Glomerular endothelial cell (primary cell): ENCODE results near the gene CIB1. TPM values are rescaled to one million over a fixed set of nuclear protein-coding genes. Genes with fewer than 3 reads are reported as not detected.
"Not testable (repeated sequence)": the region's sequence is repeated elsewhere in the genome, so short reads cannot be mapped to it uniquely, and the experiment has no call there.

Experiments used
- DNase-seq: peaks from one replicate; pipeline ENCODE4 v3.0.0-alpha.2; 2011; ENCODE audit warnings: low read depth, low spot score; ENCODE audit errors: extremely low read depth
- total RNA-seq: library from RNA; depleted of rRNA; stranded (reverse); fragments of >200 nt; gene quantifications from 2 replicates; pipeline ENCODE4 v1.2.3, GENCODE V29; 2015

The CIB1 gene
- total RNA-seq = 36.3 and 44.9 TPM in 2 replicates

DNA sequence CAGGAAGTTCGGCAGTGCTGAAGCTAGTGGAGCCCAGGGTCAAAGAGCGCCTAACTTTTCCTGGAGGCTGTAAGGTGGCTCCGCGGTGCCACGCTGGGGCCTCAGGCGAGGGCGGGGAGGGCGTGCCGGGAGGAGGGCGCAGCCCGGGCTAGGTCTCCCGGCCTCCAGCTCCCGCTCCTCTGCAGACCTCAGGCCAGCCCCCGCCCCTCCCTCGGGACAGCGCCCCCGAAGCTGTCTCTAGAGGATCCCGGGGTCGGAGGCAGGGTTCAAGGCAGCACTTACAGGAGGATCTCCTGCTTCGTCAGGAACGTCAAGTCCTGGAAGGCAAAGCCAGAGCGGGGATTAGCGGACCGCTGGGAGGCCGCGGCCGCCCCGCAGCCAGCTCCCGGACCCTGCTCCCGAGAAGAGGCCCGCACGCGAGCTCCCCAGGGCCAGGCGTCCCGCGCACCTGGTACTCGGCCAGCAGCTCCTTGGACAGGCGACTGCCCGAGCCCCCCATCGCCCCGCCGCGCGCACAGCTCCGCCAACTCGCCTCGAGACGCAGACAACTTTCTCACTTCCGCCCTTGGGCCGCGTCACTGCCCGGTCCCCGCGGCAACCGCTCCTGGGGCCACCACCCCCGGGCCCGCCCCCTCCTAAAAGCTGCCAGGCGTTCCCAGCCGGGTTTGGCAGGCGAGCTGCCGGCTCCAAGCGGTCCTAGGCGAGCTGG is at the start of gene CIB1:
TSS of gene CIB1 (minus strand) at position 555 of the 709 bp plus-strand sequence. CDS start at position 499, 56 bp downstream.
- peak; percentile 58 for DNase-seq

DNA sequence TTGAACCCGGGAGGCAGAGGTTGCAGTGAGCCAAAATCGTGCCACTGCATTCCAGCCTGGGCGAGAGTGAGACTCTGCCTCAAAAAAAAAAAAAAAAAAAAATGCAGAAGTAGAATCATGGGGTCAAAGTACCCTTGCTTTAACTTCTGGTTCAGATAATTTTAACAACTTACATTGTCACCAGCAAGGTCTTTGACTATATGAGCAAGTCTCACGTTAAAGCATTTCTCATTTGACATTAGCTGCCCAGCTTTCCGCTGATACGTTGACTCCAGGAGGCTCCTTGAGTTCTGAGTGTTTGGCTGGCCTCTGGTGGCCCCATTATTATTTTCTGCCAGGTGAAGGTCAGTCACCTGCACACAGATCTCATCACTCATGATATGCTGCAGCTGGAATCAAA is 47.9 kb upstream of the CIB1 start:
- not testable (repeated sequence) for DNase-seq

DNA sequence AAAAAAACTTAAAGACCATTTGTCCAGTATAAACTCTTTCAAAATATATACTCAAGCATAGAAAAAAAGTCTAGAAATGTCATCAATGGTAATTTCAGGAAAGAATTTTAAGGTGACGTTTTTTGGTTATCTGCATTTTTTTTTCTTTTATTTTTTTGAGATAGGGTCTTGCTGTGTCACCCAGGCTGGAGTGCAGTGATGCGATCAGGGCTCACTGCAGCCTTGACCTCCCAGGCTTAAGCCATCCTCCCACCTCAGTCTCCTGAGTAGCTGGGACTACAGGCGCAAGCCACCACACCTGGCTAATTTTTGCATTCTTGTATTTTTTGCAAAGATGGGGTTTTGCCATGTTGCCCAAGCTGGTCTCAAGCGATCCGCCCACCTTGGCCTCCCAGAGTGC is 47.0 kb upstream of the CIB1 start:
- DNase-seq = not testable (repeated sequence)

DNA sequence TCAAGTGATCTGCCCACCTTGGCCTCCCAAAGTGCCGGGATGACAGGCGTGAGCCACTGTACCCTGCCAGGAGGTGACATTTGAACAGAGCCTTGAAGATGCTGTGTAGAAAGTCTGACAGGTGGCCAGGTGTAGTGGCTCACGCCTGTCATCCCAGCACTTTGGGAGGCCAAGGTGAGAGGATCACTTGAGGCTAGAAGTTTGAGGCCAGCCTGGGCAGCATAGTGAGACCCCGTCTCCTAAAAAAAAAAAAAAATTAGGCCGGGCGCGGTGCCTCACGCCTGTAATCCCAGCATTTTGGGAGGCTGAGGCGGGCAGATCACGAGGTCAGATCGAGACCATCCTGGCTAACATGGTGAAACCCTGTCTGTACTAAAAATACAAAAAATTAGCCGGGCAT is 44.7 kb upstream of the CIB1 start:
- not testable (repeated sequence) for DNase-seq

DNA sequence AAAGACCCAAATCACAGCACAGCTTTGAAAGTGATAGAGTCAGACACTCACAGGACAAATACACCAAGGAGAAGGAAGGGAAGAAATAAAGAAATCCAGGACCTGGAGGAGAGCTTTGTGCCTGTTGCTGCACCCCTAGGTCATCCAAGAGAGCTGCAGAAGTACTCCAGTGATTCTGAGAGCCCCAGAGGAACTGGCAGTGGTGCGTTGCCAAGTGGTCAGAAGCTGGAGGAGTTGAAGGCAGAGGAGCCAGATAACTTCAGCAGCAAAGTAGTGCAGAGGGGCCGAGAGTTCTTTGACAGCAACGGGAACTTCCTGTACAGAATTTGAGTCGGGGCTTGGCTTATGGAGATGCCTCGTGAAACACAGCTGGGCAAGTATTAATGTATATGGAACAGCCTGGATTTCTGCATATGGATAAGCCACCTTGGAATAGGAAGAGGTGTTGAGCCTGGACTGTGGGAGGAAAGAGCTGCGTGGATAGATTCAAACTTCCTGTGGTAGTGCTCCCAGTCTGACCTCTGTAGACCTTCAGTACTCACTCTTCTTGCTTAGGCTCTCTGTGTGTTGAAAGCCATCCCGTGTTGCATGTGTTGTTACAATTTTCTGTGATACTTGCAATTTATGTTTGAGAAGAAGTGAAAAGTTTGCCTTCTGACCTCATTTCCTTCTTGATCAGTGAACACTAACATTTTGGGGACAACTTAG is 37.9 kb upstream of the CIB1 start:
- no peak for DNase-seq

DNA sequence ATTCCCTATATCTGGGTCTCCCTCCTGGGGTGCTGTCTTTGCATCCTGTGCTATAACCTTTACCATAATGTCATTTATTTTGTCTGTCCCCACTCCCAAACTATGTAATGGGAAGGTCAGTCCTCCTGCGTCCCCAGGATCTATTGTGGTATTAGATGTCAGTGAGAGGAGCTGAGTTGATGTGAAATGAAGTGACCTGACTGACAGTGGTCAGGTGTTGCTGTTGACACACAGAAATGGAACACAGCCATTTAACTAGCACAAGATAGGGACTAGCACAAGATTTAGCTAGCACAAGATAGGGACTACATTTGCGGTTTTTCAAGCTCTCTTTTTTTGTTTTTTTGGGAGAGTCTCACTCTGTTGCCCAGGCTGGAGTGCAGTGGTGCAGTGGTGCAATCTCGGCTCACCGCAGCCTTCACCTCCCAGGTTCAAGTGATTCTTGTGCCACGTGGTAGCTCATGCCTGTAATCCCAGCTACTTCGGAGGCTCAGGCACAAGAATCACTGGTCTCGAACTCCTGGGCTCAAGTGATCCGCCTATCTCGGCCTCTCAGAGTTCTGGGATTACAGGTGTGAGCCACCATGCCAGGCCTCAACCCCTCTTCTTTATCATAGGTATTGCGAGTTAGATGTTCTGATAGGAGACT is 36.9 kb upstream of the CIB1 start:
- DNase-seq = no peak

DNA sequence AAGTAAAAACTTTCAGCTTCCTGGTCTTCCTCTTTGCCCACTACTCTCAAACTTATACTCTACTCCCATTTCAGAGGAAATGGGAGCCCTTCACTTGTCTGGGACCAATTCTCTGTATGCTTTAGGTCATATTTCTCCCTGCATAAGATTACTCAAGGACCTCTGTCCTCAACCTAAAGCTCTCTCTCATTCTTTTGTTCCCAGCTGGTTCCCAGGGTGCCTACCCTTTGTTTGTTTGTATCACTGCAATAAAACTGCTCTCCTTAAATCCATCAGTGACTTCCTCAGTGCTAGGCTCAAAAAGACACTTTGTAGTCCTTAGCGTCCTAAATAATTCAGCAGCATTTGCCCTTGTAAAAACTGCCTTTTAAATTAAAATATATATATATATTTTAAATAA is 34.7 kb upstream of the CIB1 start:
- DNase-seq = no peak

DNA sequence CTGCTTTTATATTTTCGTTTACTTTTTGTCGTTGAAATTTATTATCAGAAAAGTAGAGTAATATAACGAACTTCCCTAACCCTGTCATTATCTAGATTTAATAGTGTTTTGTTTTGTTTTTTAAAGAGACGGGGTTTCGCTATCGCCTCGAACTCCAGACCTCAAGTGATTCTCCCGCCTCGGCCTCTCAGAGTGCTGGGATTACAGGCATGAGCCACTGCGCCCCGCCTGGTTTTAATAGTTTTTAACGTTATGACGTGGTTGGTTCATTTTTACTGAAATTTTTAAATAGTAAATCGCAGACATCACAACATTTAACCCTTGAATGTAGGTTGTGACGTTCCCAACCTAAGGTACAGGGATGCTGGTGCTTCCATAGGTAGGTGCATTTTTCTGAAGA is 32.7 kb upstream of the CIB1 start:
- no peak for DNase-seq

DNA sequence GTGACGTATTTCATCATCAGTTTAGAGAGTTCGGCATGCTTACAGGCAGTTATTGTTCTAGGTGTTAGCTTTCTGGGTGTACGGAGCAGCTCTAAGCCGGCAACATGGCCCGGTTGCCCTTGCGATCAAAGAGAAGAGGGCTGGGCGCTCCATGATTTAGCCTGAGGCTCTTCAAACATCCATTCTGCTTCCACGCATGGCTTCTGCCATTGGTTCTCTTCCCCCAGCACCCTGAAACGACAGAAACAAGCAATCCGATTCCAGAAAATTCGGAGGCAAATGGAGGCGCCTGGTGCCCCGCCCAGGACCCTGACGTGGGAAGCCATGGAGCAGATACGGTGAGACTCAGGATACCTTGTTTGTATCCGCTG is 32.3 kb upstream of the CIB1 start:
- no peak for DNase-seq

DNA sequence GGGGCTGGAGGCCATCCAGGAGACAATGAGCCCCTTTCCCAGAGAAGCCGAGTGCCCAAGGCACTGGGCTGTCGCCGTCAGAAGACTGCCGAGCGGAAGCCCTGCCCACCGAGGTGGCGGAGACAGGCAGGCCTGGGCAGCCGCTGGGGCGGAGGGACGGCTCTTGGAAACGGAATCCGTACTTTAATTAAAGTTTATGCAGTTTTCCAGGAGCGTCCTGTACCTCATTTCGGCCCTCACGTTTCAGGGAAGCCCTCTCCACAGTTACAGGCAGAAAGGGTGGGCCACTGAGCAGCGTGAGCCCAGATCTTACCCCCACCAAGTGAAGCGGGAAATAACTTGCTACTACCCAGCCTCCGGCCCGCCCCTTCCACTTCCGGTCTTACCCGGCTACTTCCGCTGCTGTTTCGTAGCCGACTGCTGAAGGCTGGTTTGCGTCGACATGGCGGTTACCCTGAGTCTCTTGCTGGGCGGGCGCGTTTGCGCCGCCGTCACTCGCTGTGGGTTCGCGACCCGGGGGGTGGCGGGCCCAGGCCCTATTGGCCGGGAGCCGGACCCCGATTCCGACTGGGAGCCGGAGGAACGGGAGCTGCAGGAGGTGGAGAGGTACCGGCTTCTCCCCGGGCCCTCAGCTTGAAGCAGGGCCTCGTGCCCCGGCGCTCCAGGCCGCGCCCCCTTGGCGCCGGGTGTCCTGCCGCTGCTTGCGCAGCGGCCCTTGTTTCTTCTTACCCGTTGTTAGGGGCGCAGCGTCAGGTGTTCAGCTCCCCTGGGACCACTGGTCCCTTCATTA is 31.7 kb upstream of the CIB1 start, which contains the start of gene NGRN:
TSS of gene NGRN (plus strand) at position 402 of the 790 bp plus-strand sequence. CDS start at position 443, 41 bp downstream.
- peak; percentile 72 for DNase-seq

DNA sequence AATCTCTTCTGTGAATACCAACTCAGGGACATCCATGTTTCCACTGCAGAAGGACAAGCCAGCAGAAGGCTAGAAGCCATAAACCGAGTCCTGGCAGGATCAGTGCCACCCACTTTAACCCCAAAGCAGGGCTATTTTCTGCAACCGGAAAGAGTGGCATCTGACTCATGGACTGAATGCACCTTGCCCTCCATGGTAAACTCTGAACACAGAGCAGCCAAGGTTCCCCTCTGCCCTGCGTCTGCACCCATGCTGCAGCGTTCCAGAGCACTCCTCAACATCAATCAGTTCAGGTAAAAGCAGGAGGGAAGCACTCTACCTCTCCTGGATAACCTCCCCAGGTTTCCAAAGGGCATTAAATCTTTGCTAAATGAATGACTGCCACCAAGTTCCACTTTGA is 30.9 kb upstream of the CIB1 start:
- DNase-seq = no peak

DNA sequence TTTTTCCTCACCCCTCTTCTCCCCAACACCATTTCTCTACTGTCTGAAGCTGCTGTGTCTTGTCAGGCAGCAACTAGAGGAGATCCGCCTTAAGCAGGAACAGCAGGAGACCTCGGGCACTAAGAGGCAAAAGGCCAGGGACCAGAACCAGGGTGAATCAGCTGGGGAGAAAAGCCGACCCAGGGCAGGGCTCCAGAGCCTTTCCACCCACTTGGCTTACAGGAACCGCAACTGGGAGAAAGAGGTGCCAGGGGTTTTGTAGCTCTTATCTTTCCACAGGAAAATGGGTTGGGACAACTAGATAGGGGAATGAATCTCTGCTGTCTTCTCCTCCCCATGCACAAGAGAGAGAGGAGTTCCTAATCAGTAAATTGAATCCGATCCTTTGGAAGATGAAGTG is 28.7 kb upstream of the CIB1 start:
- DNase-seq = no peak

DNA sequence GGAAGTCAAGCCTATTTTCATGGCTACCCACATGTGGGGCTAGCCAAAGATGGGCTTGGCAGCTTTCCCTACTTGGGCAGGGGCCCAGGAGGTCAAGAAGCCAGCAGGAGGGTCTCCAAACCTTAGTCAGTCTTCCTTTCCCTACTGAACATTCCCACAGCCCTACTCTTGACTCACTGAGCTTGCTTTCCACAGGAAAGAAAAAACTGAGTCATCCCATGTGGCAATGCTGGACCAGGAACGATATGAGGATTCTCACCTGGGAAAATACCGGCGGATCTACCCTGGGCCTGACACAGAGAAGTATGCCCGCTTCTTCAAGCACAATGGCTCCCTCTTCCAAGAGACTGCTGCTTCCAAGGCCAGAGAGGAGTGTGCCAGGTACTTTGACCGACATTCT is 28.1 kb upstream of the CIB1 start:
- no peak for DNase-seq

DNA sequence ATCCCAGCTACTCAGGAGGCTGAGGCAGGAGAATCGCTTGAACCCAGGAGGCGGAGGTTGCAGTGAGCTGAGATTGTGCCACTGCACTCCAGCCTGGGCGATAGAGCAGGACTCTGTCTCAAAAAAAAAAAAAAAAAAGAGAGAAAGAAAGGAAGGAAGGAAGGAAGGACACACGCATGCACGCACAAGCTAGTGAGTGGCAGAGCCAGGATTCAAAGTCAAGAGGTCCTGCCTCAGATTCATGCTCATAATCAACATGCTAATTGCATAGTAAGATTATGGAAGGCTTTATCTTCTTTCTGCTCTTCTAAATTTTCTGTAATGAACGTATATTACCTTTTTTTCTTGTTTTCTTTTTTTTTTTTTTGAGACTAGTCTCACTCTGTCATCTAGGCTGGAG is 27.0 kb upstream of the CIB1 start:
- not testable (repeated sequence) for DNase-seq

DNA sequence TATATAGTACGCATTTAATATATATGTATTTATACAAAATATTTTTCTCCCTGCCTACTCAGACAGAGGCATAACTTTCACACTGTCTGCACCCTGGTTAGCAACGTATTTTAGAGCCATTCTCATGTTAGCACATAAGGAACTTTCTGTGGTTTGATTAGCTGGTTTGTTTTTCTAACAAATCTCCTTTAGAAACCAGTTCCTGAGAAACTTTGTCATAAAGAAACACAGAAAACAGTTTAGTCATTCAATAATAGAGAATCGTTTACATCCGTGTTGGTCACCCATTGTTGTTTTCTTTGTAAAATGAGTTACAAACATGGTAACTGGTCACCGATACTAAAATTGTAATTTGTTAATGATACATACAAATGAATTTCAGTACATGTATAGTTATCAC is 25.8 kb upstream of the CIB1 start:
- DNase-seq = no peak

DNA sequence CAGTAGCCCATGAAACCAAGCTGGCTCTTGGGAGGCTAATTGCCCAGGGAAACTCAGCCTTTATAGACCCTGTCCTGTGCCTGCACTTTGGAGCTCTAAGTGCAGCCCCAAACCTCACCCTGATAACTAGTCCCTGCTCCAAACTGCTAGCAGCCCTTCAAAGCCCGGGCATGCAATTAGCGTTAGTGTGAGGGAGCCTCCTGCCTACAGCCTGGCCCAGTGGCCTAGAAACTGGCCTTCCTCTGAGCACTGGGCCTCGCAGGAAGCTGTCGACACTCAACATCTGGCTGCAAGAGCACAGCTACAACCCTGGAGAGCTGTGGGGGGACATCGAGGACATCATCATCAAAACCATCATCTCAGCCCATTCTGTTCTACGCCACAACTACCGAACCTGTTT is 24.0 kb upstream of the CIB1 start:
- DNase-seq = no peak

DNA sequence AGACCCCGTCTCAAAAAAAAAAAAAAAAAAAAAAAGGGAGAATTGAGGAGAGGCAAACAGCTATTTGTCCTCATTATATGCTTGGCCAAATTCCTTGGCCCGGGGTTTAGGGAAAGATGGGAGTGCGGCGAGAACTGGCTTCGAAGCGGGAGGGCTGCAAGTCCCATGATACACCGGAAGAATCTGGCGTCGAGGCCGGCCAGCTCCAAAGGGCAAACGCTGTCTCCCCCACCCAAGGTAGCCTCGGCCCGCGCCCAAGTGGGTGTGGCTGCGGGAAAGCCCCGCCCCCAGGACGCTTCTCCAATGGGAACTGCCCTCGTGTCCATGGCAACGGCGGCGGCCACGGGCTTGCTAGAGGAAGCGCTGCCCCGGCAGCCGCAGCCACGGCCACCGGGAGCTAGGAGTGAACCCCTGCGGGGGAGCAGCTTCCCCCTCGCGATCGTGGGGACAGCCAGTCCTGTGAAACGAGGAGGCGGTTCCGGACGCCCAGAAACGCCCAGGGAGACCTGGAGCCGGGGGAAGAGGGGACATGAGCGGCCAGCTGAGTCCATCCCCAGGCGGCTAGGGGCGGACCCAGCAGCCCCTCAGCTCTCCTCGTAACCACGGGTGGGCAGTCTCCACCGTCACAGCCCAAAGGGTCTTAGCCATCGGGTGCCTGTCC is 15.6 kb upstream of the CIB1 start, which contains the start of gene TTLL13:
TSS of gene TTLL13 (plus strand) at position 354 of the 661 bp plus-strand sequence. CDS start 1,075 bp downstream, outside the sequence.
- no peak for DNase-seq

DNA sequence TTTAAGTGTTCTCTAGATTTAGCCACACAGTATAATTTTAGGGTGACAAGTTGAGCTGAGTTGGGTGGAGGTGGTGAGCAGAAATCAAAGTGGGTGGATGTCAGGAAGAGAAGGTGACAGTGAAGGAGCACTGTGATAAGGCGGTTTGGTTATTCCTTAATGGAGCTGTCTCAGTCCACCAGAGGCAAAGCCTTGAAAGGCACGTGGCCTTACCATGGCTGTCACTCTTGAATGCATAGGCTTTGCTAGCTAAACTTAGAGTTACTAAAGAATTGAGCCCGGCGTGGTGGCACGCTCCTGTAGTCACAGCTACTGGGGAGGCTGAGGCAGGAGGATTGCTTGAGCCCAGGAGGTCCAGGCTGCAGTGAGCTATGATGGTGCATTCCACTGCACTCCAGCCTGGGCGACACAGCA is 15.1 kb upstream of the CIB1 start:
- no peak for DNase-seq

DNA sequence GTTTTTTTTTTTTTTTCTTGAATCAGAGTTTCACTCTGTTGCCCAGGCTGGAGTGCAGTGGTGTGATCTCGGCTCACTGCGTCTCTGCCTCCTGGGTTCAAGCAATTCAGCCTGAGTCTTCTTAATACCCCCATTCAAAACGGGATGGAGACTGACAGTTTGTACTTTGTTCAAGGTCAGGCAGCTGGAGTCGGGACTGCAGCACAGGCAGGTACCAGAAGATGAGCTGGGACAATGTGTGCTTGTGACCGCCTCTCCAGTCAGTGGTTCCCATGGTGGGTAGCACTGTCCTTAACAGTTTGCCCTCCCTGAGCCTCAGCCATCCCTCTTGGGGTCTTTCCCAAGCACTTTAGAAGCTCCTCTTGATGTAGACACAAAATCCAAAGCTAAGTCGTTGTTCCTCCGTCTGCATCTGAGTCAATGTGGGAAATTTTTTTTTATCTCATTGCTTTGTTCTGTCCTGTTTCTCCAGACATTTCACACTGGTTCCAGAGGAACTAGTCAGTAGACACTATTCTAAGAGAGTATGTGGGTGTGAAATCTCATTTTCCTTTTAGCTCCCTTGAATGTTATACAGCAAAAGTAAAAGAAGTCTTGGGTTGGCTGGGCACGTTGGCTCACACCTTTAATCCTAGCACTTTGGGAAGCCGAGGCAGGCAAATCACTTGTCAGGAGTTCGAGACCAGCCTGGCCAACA is 10.3 kb upstream of the CIB1 start:
- no peak for DNase-seq
